ENCODE data around the gene ANKRD33. TPM values are rescaled to one million over a fixed set of nuclear protein-coding genes. Genes with fewer than 3 reads are reported as not detected.

Gene ANKRD33
- not detected in 2 replicates for total RNA-seq

GRCh38 chr12:51887476-51888315 lies at the start of gene ANKRD33:
Gene ANKRD33, plus strand, starts transcription at chr12:51888103. Its CDS starts 84 bp downstream, at chr12:51888187.

GRCh38 chr12:51848326-51848727 lies 39.6 kb upstream of the ANKRD33 start, which contains the start of gene FIGNL2:
Gene FIGNL2, minus strand, starts transcription at chr12:51848718. Its CDS starts 26,305 bp downstream, at chr12:51822413.

GRCh38 chr12:51907083-51907855 lies 19.4 kb downstream of the ANKRD33 start, which contains the start of gene ACVRL1:
Gene ACVRL1, plus strand, starts transcription at chr12:51907504. Its CDS starts 4,971 bp downstream, at chr12:51912475.

Other genes with a start within 250 kb of the ANKRD33 start
- gene FIGNL2, start 39.4 kb upstream of the ANKRD33 start, total RNA-seq: not detected in 2 replicates
- gene ACVRL1, start 19.4 kb downstream of the ANKRD33 start, total RNA-seq: 20.2 and 32.3 TPM in 2 replicates
- gene ACVR1B, start 63.6 kb downstream of the ANKRD33 start, total RNA-seq: 6.4 and 6.6 TPM in 2 replicates
- 3.0 and 6.6 TPM in 2 replicates for gene TAMALIN, start 118.8 kb downstream of the ANKRD33 start, total RNA-seq
- gene NR4A1, start 163.3 kb downstream of the ANKRD33 start, total RNA-seq: 1.8 and 6.9 TPM in 2 replicates
- 107 and 110 TPM in 2 replicates for gene ATG101, start 181.9 kb downstream of the ANKRD33 start, total RNA-seq
- gene SMIM41, start 191.6 kb downstream of the ANKRD33 start, total RNA-seq: not detected in 2 replicates